A549 (cell line): Measurements from ENCODE around the gene ASB1. TPM values are rescaled to one million over a fixed set of nuclear protein-coding genes. Genes with fewer than 3 reads are reported as not detected.

Experiments
- ATAC-seq, 2 experiments: fragments of 200-7000 bp in 1 of 2; fragments of >200 bp in 1 of 2; cut with Nextera tagmentation in 1 of 2; cut with Tn5 transposase in 1 of 2; 3 replicates each; pipeline versions ENCODE4 v1.8.0 to v1.9.1; 2018 to 2020; ENCODE audit warnings: mild to moderate bottlenecking in 1 of 2, moderate library complexity in 1 of 2
- CTCF ChIA-PET: fragments of 300-600 bp; sonication (Branson Sonifier 250); formaldehyde crosslinking; extraction: SDS; loops from one replicate; lab custom pipeline; 2021; ENCODE audit warnings: antibody characterized with exemption, inconsistent platforms; lab: Yijun Ruan, JAX
- POLR2A ChIA-PET: fragments of 350-600 bp; formaldehyde crosslinking; extraction: SDS; loops from one replicate; lab custom pipeline; 2021; ENCODE audit warnings: antibody characterized with exemption, inconsistent platforms; lab: Yijun Ruan, JAX
- DNase-seq, 2 experiments: peaks; one replicate each; pipeline versions ENCODE4 v3.0.0 to v3.0.0-alpha.2; 2011 to 2016; ENCODE audit warnings: low read depth in 1 of 2, low spot score in 1 of 2
- FAIRE-seq: peaks from 2 replicates; lab custom pipeline; 2011; peaks lifted over from hg19 to GRCh38; lab: Jason Lieb, UNC
- H3K27ac ChIP-seq, 2 experiments: fragments of >200 bp; sonication (Bioruptor Twin); formaldehyde crosslinking; 3 replicates each; pipeline ENCODE4 v1.5.1; 2016 to 2017
- H3K4me1 ChIP-seq: fragments of >200 bp; sonication (Bioruptor Twin); formaldehyde crosslinking; 3 replicates; pipeline ENCODE4 v1.6.1; 2016
- H3K4me2 ChIP-seq: fragments of >200 bp; sonication (Bioruptor Twin); formaldehyde crosslinking; 3 replicates; pipeline ENCODE4 v1.6.1; 2016
- H3K4me3 ChIP-seq: fragments of >200 bp; sonication (Bioruptor Twin); formaldehyde crosslinking; 3 replicates; pipeline ENCODE4 v1.5.1; 2016
- H3K9me3 ChIP-seq: fragments of >200 bp; sonication (Bioruptor Twin); formaldehyde crosslinking; 3 replicates; pipeline ENCODE4 v1.6.1; 2016
- CBX2 ChIP-seq: fragments of 200-600 bp; sonication (generic); IDR thresholded peaks from 2 replicates; pipeline ENCODE4 v1.6.1; 2016; ENCODE audit warnings: low read depth, mild to moderate bottlenecking, borderline replicate concordance
- CEBPB ChIP-seq, 2 experiments: fragments of >200 bp in 1 of 2; sonication (Bioruptor Twin) in 1 of 2; formaldehyde crosslinking in 1 of 2; IDR thresholded peaks; 2 replicates each; pipeline ENCODE4 v1.6.1; 2012 to 2016
- EHF ChIP-seq: fragments of 250-450 bp; sonication (Bioruptor Pico); IDR thresholded peaks from 2 replicates; pipeline ENCODE4 v1.5.0; 2020; ENCODE audit warnings: mild to moderate bottlenecking
- EHMT2 ChIP-seq: fragments of 200-600 bp; sonication (generic); IDR thresholded peaks from 2 replicates; pipeline ENCODE4 v1.6.1; 2016; ENCODE audit warnings: antibody characterized with exemption, low read depth, mild to moderate bottlenecking, moderate library complexity
- EP300 ChIP-seq, 2 experiments: fragments of >200 bp; sonication (Bioruptor Twin); formaldehyde crosslinking; IDR thresholded peaks; 2 replicates in 1 of 2; 3 replicates in 1 of 2; pipeline ENCODE4 v1.6.1; 2016 to 2017
- HDAC2 ChIP-seq: fragments of 200-600 bp; sonication (generic); IDR thresholded peaks from 2 replicates; pipeline ENCODE4 v1.6.1; 2016
- MAFK ChIP-seq: fragments of 450-650 bp; IDR thresholded peaks from 2 replicates; pipeline ENCODE4 v1.6.1; 2014; ENCODE audit not compliant: partially characterized antibody
- NFE2L2 ChIP-seq: fragments of 150-350 bp; conservative IDR thresholded peaks from 2 replicates; pipeline ENCODE4 v1.6.1; 2014; ENCODE audit warnings: low read length
- NPAS2 ChIP-seq: fragments of 250-450 bp; sonication (Bioruptor Pico); IDR thresholded peaks from 2 replicates; pipeline ENCODE4 v1.8.0; 2022; ENCODE audit warnings: mild to moderate bottlenecking, moderate library complexity, borderline replicate concordance
- NR3C1 ChIP-seq: fragments of >200 bp; sonication (Bioruptor Twin); formaldehyde crosslinking; IDR thresholded peaks from 3 replicates; pipeline ENCODE4 v1.6.1; 2017
- PHF8 ChIP-seq: fragments of 200-600 bp; sonication (generic); IDR thresholded peaks from 2 replicates; pipeline ENCODE4 v1.6.1; 2016; ENCODE audit warnings: low read depth, mild to moderate bottlenecking, antibody characterized with exemption, moderate library complexity, borderline replicate concordance
- POLR2A ChIP-seq: IDR thresholded peaks from 2 replicates; pipeline ENCODE4 v1.6.1; 2012; ENCODE audit warnings: mild to moderate bottlenecking, low read length
- RFX5 ChIP-seq: fragments of 450-650 bp; IDR thresholded peaks from 2 replicates; pipeline ENCODE4 v1.7.1; 2014; ENCODE audit warnings: antibody characterized with exemption, mild to moderate bottlenecking, moderate library complexity
- RNF2 ChIP-seq: fragments of 200-600 bp; sonication (generic); IDR thresholded peaks from 2 replicates; pipeline ENCODE4 v1.6.1; 2016; ENCODE audit warnings: low read depth, mild to moderate bottlenecking, antibody characterized with exemption, moderate library complexity, borderline replicate concordance
- SMC3 ChIP-seq: fragments of >200 bp; sonication (Bioruptor Twin); formaldehyde crosslinking; IDR thresholded peaks from 3 replicates; pipeline ENCODE4 v1.6.1; 2018; ENCODE audit warnings: inconsistent platforms
- ZSCAN20 ChIP-seq: fragments of 250-450 bp; sonication (Bioruptor Pico); IDR thresholded peaks from 2 replicates; pipeline ENCODE4 v1.8.0; 2022; ENCODE audit warnings: mild to moderate bottlenecking, moderate library complexity
- WGBS: methylation state at CpG from one replicate; pipeline ENCODE4 v1.1.6; 2017; ENCODE audit errors: missing lambda C conversion rate; 5-methylcytosine and 5-hydroxymethylcytosine counted together
- polyA plus RNA-seq, 4 experiments: library from polyadenylated mRNA; depleted of rRNA in 3 of 4; stranded (reverse); fragments of >200 nt; fragmentation: RNase III in 1 of 4; extraction: RNeasy Plus Mini Kit Qiagen cat#74134 plus additional on column Dnase treatment in 1 of 4; gene quantifications; 2 replicates in 3 of 4; 3 replicates in 1 of 4; pipeline ENCODE4 v1.2.3, GENCODE V29; 2011 to 2017
- TF ChIP-seq, protein P1 (sequence below): fragments of 450-650 bp; IDR thresholded peaks from 2 replicates; pipeline ENCODE4 v1.6.1; 2014; ENCODE audit warnings: antibody characterized with exemption
- TF ChIP-seq, protein P2 (sequence below): IDR thresholded peaks from 2 replicates; pipeline ENCODE4 v1.6.1; 2012
- TF ChIP-seq, protein P3 (sequence below): fragments of >200 bp; sonication (Bioruptor Twin); formaldehyde crosslinking; IDR thresholded peaks from 3 replicates; pipeline ENCODE4 v1.6.1; 2016
- TF ChIP-seq, protein P4 (sequence below): fragments of 150-350 bp; IDR thresholded peaks from 2 replicates; pipeline ENCODE4 v1.6.1; 2014; ENCODE audit warnings: low read depth, mild to moderate bottlenecking, low read length

The ASB1 gene
- polyA plus RNA-seq, 2 of the 4 experiments (the other 2 are of a cell fraction) = 24.6 to 42.7 TPM

DNA sequence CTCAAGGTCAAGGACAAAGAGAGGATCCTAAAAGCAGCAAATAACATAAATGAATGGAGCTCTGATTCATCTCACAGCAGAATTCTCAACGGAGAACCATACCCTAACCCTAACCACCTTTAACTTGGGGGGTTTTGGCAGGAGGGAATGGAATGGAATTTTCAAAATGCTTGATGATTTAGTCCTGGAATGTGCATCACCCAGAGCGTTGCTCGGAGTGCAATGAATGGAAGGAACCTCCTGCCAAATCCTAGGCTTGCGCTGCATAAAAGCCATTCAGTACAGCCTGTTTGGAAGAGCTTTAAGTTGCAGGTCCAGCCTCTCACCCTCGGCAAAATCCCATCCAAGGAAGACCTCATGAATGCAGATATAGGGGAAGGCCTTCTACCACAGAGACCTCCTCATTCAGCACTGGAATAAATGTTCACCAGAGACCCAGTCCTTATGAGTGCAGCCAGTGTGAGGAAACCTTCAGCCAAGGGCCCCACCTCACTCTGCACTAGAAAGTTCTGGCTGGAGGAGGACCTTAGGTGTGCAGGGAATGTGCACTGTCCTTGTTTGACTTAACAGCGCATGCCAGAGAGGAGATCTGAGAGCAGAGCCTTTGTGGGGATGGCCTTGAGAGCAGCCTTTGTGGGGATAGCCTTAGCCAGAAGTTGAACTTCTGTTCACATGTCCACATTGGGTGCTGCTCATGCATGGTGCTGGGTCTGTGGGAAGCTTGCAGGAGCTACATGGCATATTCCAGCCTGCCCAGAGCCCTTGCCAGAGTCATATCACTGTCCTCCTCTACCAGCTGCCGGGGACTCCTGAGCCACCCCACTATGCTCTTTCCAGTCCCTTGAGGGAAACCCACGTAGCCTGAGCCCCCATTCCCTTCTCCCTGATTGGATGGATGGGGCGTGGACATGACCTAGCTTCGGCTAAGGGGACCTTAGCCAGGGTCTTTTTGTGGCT lies 30.5 kb downstream of the ASB1 start:
- ChIA-PET CTCF (interaction anchor here (1.0 to 1.7 kb wide), 3 partner anchors 12 to 328 kb away, joined by 3 to 7 read pairs (median 3); no protein-coding TSS in a partner anchor), POLR2A (no interaction called here)
- DNase-seq (no peak), FAIRE-seq (no peak)
- no peaks in the 10 kb centered on the region for H3K4me1 ChIP-seq
- peaks cover 18% of the 10 kb centered on the region; the same call in 1 of the 3 replicates for H3K9me3 ChIP-seq
- no peak overlapping the region for H3K4me3 ChIP-seq
- no peak for TF ChIP-seq CEBPB (IDR thresholded peaks at IDR 0.05)
- TF ChIP-seq CBX2 = no peak
- TF ChIP-seq MAFK = no peak
- no peak for TF ChIP-seq EHF
- TF ChIP-seq, protein P1, sequence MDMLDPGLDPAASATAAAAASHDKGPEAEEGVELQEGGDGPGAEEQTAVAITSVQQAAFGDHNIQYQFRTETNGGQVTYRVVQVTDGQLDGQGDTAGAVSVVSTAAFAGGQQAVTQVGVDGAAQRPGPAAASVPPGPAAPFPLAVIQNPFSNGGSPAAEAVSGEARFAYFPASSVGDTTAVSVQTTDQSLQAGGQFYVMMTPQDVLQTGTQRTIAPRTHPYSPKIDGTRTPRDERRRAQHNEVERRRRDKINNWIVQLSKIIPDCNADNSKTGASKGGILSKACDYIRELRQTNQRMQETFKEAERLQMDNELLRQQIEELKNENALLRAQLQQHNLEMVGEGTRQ = no peak
- no peak for TF ChIP-seq ZSCAN20
- no peak for TF ChIP-seq NPAS2 (CRISPR knock-in tag)
- TF ChIP-seq, protein P2, sequence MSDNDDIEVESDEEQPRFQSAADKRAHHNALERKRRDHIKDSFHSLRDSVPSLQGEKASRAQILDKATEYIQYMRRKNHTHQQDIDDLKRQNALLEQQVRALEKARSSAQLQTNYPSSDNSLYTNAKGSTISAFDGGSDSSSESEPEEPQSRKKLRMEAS = no peak
- TF ChIP-seq, protein P3, sequence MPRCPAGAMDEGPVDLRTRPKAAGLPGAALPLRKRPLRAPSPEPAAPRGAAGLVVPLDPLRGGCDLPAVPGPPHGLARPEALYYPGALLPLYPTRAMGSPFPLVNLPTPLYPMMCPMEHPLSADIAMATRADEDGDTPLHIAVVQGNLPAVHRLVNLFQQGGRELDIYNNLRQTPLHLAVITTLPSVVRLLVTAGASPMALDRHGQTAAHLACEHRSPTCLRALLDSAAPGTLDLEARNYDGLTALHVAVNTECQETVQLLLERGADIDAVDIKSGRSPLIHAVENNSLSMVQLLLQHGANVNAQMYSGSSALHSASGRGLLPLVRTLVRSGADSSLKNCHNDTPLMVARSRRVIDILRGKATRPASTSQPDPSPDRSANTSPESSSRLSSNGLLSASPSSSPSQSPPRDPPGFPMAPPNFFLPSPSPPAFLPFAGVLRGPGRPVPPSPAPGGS = no peak
- no peak for TF ChIP-seq SMC3
- no peak for TF ChIP-seq HDAC2
- TF ChIP-seq PHF8 = no peak
- TF ChIP-seq EHMT2 = no peak
- TF ChIP-seq, protein P4, sequence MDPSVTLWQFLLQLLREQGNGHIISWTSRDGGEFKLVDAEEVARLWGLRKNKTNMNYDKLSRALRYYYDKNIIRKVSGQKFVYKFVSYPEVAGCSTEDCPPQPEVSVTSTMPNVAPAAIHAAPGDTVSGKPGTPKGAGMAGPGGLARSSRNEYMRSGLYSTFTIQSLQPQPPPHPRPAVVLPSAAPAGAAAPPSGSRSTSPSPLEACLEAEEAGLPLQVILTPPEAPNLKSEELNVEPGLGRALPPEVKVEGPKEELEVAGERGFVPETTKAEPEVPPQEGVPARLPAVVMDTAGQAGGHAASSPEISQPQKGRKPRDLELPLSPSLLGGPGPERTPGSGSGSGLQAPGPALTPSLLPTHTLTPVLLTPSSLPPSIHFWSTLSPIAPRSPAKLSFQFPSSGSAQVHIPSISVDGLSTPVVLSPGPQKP = no peak
- TF ChIP-seq, all 56 proteins: peak for 0
- H3K4me2 ChIP-seq = no peak overlapping the region
- peak in 1 of 2 experiments; percentile 27; a peak in 3 of 6 replicates for ATAC-seq
- H3K27ac ChIP-seq = no peak overlapping the region
- 59% methylated on average over 8 of the region's 10 CpGs for WGBS

DNA sequence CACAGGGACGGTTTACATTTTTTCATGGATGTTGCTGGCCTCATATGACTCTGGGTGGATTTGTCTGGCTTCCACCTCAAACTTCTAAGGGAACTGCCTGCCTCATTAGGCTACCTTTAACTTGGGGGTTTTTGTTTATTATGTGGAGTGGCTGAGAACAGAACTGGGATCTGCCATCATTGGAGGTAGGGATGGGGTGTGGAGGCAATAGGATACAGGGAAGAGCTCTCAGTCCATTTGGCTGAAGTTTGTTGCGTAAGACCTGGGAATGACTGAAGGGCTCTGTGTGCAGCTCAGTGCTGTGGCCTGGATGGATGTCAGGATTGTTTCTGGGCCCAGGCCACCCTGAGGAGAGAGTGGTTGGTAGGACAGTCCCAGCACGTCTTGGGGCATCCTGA lies 31.2 kb downstream of the ASB1 start:
- TF ChIP-seq RNF2 (no peak), EP300 (IDR thresholded peaks at IDR 0.05) (no peak), NFE2L2 (no peak), RFX5 (no peak), EHMT2 (no peak), MAFK (no peak), NR3C1 (no peak), POLR2A (no peak), CEBPB (IDR thresholded peaks at IDR 0.05) (peak in 1 of 2 experiments; percentile 70; a peak in 1 of 4 replicates)
- TF ChIP-seq, all 56 proteins: peak for 1
- no peak for FAIRE-seq
- H3K4me1 ChIP-seq = no peaks in the 10 kb centered on the region
- WGBS = 55% methylated on average over 2 of the region's 3 CpGs
- H3K9me3 ChIP-seq = peaks cover 22% of the 10 kb centered on the region; the same call in 1 of the 3 replicates
- no peak for DNase-seq
- H3K4me3 ChIP-seq = no peak overlapping the region
- ATAC-seq = no peak
- no peak overlapping the region for H3K27ac ChIP-seq
- H3K4me2 ChIP-seq = no peak overlapping the region
- CTCF ChIA-PET = interaction anchor here (1.4 kb wide), 1 partner anchor 13 kb away, joined by 3 read pairs; no protein-coding TSS in a partner anchor
- POLR2A ChIA-PET = no interaction called here
